HEK293 (cell line): ENCODE data around the gene PTRHD1.

ENCODE experiments used
- GFI1B ChIP-seq: fragments of 450-650 bp; formaldehyde crosslinking; IDR thresholded peaks from 2 replicates; pipeline ENCODE4 v1.5.1; 2016; ENCODE audit warnings: missing biosample characterization, missing genetic modification characterization
- YY2 ChIP-seq: fragments of 450-650 bp; formaldehyde crosslinking; IDR thresholded peaks from 2 replicates; pipeline ENCODE4 v1.5.1; 2016; ENCODE audit warnings: missing biosample characterization, missing genetic modification characterization
- ZBTB8A ChIP-seq: fragments of 450-650 bp; formaldehyde crosslinking; IDR thresholded peaks from 2 replicates; pipeline ENCODE4 v1.5.1; 2016; ENCODE audit warnings: missing biosample characterization, missing genetic modification characterization
- ZNF10 ChIP-seq: fragments of 450-650 bp; formaldehyde crosslinking; IDR thresholded peaks from 2 replicates; pipeline ENCODE4 v1.5.1; 2017; ENCODE audit warnings: missing biosample characterization, missing genetic modification characterization
- ZNF175 ChIP-seq: fragments of 450-650 bp; formaldehyde crosslinking; IDR thresholded peaks from 2 replicates; pipeline ENCODE4 v1.5.1; 2016; ENCODE audit warnings: missing biosample characterization, missing genetic modification characterization
- ZNF223 ChIP-seq: fragments of 450-650 bp; formaldehyde crosslinking; IDR thresholded peaks from 2 replicates; pipeline ENCODE4 v1.5.1; 2016; ENCODE audit warnings: missing biosample characterization, missing genetic modification characterization
- ZNF274 ChIP-seq, 2 experiments: fragments of 200-500 bp in 1 of 2; fragments of 450-650 bp in 1 of 2; sonication (Bioruptor generic) in 1 of 2; formaldehyde crosslinking in 1 of 2; IDR thresholded peaks; 2 replicates each; pipeline versions ENCODE4 v1.5.1 to v1.6.1; 2014 to 2016; ENCODE audit warnings: borderline replicate concordance in 1 of 2, inconsistent platforms in 1 of 2, low read length in 1 of 2, missing biosample characterization in 1 of 2, missing genetic modification characterization in 1 of 2
- ZNF521 ChIP-seq: fragments of 450-650 bp; formaldehyde crosslinking; IDR thresholded peaks from 2 replicates; pipeline ENCODE4 v1.5.1; 2017; ENCODE audit warnings: missing biosample characterization, mild to moderate bottlenecking, missing genetic modification characterization
- TF ChIP-seq, protein P1 (sequence below): fragments of 450-650 bp; IDR thresholded peaks from 2 replicates; pipeline ENCODE4 v1.5.1; 2018; ENCODE audit warnings: missing biosample characterization, mild to moderate bottlenecking, missing genetic modification characterization
- TF ChIP-seq, protein P2 (sequence below): fragments of 450-650 bp; formaldehyde crosslinking; IDR thresholded peaks from 2 replicates; pipeline ENCODE4 v1.5.1; 2016; ENCODE audit warnings: missing biosample characterization, missing genetic modification characterization
- TF ChIP-seq, protein P3 (sequence below): fragments of 450-650 bp; formaldehyde crosslinking; IDR thresholded peaks from 2 replicates; pipeline ENCODE4 v1.5.1; 2016; ENCODE audit warnings: missing biosample characterization, missing genetic modification characterization, low read depth
- TF ChIP-seq, protein P4 (sequence below): fragments of 450-650 bp; formaldehyde crosslinking; IDR thresholded peaks from 2 replicates; pipeline ENCODE4 v1.5.1; 2016; ENCODE audit warnings: missing biosample characterization, missing genetic modification characterization
- TF ChIP-seq, protein P5 (sequence below): fragments of 450-650 bp; formaldehyde crosslinking; IDR thresholded peaks from 2 replicates; pipeline ENCODE4 v1.5.1; 2016; ENCODE audit warnings: missing biosample characterization, missing genetic modification characterization

DNA sequence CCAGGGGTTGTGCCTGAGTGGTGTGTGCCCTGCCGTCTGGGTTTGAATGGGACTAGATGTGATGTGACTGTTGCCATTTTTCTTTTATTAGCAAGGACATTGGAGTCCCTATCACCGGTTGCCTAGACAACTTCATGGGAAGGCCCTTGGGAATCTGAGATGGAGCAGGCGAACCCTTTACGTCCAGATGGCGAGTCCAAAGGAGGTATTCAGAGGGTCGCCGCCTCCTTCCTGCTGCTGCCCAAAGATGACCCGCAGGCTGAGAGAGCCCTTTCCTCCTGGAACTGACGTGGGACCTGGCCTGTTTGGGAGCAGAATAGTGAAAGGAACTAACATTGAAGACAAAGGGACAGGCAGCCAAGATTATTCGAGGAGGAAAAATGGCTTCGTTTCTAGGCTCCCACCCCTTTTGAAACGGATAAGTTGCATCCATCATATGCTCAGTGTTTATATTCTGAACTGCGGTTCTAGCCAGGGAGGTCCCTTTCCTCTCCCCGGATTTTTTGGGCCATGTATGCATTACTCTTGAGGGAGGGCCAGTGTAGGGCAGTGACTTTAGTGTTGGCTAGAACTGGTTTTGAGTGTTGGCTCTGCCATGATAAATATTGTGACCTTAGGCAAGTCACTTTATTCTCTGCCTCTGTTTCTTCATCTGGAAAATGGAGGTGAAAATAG, 707 bp upstream of the PTRHD1 start:
- TF ChIP-seq YY2 (tag by site-specific recombination) (no peak), ZNF274 (IDR thresholded peaks at IDR 0.05; ENCODE audit: low read length) (no peak), ZNF274 (tag by site-specific recombination; IDR thresholded peaks at IDR 0.05; ENCODE audit: borderline replicate concordance) (no peak), ZNF175 (tag by site-specific recombination) (no peak), ZNF223 (tag by site-specific recombination) (no peak), ZNF521 (tag by site-specific recombination) (no peak), ZBTB8A (no peak), ZNF10 (tag by site-specific recombination) (no peak), GFI1B (tag by site-specific recombination) (no peak)
- TF ChIP-seq, protein P1, sequence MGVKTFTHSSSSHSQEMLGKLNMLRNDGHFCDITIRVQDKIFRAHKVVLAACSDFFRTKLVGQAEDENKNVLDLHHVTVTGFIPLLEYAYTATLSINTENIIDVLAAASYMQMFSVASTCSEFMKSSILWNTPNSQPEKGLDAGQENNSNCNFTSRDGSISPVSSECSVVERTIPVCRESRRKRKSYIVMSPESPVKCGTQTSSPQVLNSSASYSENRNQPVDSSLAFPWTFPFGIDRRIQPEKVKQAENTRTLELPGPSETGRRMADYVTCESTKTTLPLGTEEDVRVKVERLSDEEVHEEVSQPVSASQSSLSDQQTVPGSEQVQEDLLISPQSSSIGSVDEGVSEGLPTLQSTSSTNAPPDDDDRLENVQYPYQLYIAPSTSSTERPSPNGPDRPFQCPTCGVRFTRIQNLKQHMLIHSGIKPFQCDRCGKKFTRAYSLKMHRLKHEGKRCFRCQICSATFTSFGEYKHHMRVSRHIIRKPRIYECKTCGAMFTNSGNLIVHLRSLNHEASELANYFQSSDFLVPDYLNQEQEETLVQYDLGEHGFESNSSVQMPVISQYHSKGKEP (tag by site-specific recombination): no peak
- TF ChIP-seq, protein P2, sequence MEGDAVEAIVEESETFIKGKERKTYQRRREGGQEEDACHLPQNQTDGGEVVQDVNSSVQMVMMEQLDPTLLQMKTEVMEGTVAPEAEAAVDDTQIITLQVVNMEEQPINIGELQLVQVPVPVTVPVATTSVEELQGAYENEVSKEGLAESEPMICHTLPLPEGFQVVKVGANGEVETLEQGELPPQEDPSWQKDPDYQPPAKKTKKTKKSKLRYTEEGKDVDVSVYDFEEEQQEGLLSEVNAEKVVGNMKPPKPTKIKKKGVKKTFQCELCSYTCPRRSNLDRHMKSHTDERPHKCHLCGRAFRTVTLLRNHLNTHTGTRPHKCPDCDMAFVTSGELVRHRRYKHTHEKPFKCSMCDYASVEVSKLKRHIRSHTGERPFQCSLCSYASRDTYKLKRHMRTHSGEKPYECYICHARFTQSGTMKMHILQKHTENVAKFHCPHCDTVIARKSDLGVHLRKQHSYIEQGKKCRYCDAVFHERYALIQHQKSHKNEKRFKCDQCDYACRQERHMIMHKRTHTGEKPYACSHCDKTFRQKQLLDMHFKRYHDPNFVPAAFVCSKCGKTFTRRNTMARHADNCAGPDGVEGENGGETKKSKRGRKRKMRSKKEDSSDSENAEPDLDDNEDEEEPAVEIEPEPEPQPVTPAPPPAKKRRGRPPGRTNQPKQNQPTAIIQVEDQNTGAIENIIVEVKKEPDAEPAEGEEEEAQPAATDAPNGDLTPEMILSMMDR (tag by site-specific recombination): no peak
- TF ChIP-seq, protein P3, sequence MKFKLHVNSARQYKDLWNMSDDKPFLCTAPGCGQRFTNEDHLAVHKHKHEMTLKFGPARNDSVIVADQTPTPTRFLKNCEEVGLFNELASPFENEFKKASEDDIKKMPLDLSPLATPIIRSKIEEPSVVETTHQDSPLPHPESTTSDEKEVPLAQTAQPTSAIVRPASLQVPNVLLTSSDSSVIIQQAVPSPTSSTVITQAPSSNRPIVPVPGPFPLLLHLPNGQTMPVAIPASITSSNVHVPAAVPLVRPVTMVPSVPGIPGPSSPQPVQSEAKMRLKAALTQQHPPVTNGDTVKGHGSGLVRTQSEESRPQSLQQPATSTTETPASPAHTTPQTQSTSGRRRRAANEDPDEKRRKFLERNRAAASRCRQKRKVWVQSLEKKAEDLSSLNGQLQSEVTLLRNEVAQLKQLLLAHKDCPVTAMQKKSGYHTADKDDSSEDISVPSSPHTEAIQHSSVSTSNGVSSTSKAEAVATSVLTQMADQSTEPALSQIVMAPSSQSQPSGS: no peak
- TF ChIP-seq, protein P4, sequence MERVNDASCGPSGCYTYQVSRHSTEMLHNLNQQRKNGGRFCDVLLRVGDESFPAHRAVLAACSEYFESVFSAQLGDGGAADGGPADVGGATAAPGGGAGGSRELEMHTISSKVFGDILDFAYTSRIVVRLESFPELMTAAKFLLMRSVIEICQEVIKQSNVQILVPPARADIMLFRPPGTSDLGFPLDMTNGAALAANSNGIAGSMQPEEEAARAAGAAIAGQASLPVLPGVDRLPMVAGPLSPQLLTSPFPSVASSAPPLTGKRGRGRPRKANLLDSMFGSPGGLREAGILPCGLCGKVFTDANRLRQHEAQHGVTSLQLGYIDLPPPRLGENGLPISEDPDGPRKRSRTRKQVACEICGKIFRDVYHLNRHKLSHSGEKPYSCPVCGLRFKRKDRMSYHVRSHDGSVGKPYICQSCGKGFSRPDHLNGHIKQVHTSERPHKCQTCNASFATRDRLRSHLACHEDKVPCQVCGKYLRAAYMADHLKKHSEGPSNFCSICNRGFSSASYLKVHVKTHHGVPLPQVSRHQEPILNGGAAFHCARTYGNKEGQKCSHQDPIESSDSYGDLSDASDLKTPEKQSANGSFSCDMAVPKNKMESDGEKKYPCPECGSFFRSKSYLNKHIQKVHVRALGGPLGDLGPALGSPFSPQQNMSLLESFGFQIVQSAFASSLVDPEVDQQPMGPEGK: no peak
- TF ChIP-seq, protein P5, sequence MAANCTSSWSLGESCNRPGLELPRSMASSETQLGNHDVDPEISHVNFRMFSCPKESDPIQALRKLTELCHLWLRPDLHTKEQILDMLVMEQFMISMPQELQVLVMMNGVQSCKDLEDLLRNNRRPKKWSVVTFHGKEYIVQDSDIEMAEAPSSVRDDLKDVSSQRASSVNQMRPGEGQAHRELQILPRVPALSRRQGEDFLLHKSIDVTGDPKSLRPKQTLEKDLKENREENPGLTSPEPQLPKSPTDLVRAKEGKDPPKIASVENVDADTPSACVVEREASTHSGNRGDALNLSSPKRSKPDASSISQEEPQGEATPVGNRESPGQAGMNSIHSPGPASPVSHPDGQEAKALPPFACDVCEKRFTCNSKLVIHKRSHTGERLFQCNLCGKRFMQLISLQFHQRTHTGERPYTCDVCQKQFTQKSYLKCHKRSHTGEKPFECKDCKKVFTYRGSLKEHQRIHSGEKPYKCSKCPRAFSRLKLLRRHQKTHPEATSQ (tag by site-specific recombination): no peak
